NOMO-1 (cell line): ENCODE measurements around the gene INTS13.
"Not testable (repeated sequence)": the region's sequence is repeated elsewhere in the genome, so short reads cannot be mapped to it uniquely, and the experiment has no call there.

Experiments
- DNase-seq, 2 experiments: peaks; one replicate each; lab custom pipeline; 2025; ENCODE audit not compliant: unreplicated experiment in 2 of 2; lab: John Stamatoyannopoulos, UW

INTS13 gene

GRCh38 chr12:26871985-26872384 is 65.8 kb downstream of the INTS13 start:
- DNase-seq: no peak

GRCh38 chr12:26870491-26871419 is 67.0 kb downstream of the INTS13 start:
- DNase-seq: peak in 1 of 2 experiments; percentile 42

GRCh38 chr12:26869908-26870459 is 67.8 kb downstream of the INTS13 start:
- DNase-seq: no peak

GRCh38 chr12:26869104-26869494 is 68.7 kb downstream of the INTS13 start:
- no peak for DNase-seq

- DNase-seq: no peak
Observed at GRCh38 chr12:26868447-26869103, 69.2 kb downstream of the INTS13 start.

GRCh38 chr12:26867080-26867479 is 70.7 kb downstream of the INTS13 start:
- peak; percentile 37 to 83 for DNase-seq

- no peak for DNase-seq
Observed at GRCh38 chr12:26863515-26863914, 74.3 kb downstream of the INTS13 start.

- not testable (repeated sequence) for DNase-seq
Observed at GRCh38 chr12:26862787-26863186, 75.0 kb downstream of the INTS13 start.

- no peak for DNase-seq
Observed at GRCh38 chr12:26861690-26862089, 76.1 kb downstream of the INTS13 start.

- peak in 1 of 2 experiments; percentile 44 for DNase-seq
Observed at GRCh38 chr12:26857465-26858176, 80.2 kb downstream of the INTS13 start.

- DNase-seq: no peak
Observed at GRCh38 chr12:26855337-26855736, 82.4 kb downstream of the INTS13 start.
